DMS 273 treated with DMSO at 0.1 percent for 48 hours (cell line): Measurements from ENCODE around the gene KLHDC4.
"Not testable (repeated sequence)": the region's sequence is repeated elsewhere in the genome, so short reads cannot be mapped to it uniquely, and the experiment has no call there.

ENCODE experiments used
- DNase-seq: peaks from one replicate; lab custom pipeline; 2025; lab: John Stamatoyannopoulos, UW

The KLHDC4 gene

GRCh38 chr16:87765776-87766484, at the start of gene KLHDC4:
Gene KLHDC4, minus strand, starts transcription at chr16:87765986. Its CDS starts 96 bp downstream, at chr16:87765890.
- peak; percentile 61 for DNase-seq

GRCh38 chr16:87815567-87815966, 49.8 kb upstream of the KLHDC4 start:
- DNase-seq, result no peak

- no peak for DNase-seq
These were observed 46.4 kb upstream of the KLHDC4 start for GRCh38 chr16:87812200-87812656.

GRCh38 chr16:87811454-87811853, 45.7 kb upstream of the KLHDC4 start:
- not testable (repeated sequence) for DNase-seq

- DNase-seq, result no peak
These were observed 43.5 kb upstream of the KLHDC4 start for GRCh38 chr16:87809150-87809902.

- no peak for DNase-seq
These were observed 42.3 kb upstream of the KLHDC4 start for GRCh38 chr16:87808108-87808507.

- DNase-seq, result peak; percentile 58
These were observed 41.1 kb upstream of the KLHDC4 start for GRCh38 chr16:87806641-87807546.

- no peak for DNase-seq
These were observed 40.5 kb upstream of the KLHDC4 start for GRCh38 chr16:87806261-87806640.

GRCh38 chr16:87803385-87803784, 37.6 kb upstream of the KLHDC4 start:
- DNase-seq, result no peak

- no peak for DNase-seq
These were observed 36.9 kb upstream of the KLHDC4 start for GRCh38 chr16:87802670-87803069.

- no peak for DNase-seq
These were observed 36.0 kb upstream of the KLHDC4 start for GRCh38 chr16:87801679-87802259.

- no peak for DNase-seq
These were observed 34.7 kb upstream of the KLHDC4 start for GRCh38 chr16:87800497-87800896.

- no peak for DNase-seq
These were observed 29.6 kb upstream of the KLHDC4 start for GRCh38 chr16:87795336-87795735.

GRCh38 chr16:87794485-87795078, 28.8 kb upstream of the KLHDC4 start:
- no peak for DNase-seq

GRCh38 chr16:87792205-87792565, 26.4 kb upstream of the KLHDC4 start:
- no peak for DNase-seq

- DNase-seq, result no peak
These were observed 25.8 kb upstream of the KLHDC4 start for GRCh38 chr16:87791295-87792204.

- DNase-seq, result no peak
These were observed 24.7 kb upstream of the KLHDC4 start for GRCh38 chr16:87790292-87791100.

- no peak for DNase-seq
These were observed 23.9 kb upstream of the KLHDC4 start for GRCh38 chr16:87789437-87790291.
